ENCODE data around the gene MAP1B.

DNA sequence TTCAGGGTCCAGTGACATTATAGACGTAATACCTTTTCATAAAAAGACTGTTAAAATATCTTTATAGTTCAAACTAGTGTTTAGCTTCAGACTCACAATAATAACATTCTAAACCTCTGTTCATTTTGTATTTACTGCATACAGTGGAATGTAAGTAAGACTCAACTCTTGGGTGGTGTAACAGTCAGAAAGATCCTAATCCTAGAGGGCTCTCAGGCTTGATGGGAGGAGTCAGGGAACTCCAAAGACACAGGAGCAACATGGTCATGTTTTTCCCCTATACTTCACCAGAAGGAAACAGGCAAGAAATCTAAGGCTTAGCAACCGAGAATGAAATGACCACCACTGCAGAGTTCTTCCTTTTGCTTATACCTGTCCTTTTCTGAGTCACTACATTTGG lies 130.1 kb downstream of the MAP1B start:
- TF ChIP-seq, protein P1, sequence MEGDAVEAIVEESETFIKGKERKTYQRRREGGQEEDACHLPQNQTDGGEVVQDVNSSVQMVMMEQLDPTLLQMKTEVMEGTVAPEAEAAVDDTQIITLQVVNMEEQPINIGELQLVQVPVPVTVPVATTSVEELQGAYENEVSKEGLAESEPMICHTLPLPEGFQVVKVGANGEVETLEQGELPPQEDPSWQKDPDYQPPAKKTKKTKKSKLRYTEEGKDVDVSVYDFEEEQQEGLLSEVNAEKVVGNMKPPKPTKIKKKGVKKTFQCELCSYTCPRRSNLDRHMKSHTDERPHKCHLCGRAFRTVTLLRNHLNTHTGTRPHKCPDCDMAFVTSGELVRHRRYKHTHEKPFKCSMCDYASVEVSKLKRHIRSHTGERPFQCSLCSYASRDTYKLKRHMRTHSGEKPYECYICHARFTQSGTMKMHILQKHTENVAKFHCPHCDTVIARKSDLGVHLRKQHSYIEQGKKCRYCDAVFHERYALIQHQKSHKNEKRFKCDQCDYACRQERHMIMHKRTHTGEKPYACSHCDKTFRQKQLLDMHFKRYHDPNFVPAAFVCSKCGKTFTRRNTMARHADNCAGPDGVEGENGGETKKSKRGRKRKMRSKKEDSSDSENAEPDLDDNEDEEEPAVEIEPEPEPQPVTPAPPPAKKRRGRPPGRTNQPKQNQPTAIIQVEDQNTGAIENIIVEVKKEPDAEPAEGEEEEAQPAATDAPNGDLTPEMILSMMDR (IDR thresholded peaks at IDR 0.05; ENCODE audit: low read length), result no peak
- TF ChIP-seq EZH2phosphoT487 (IDR thresholded peaks at IDR 0.05; ENCODE audit: low read length), result no peak

All from MM.1S (cell line).